ENCODE results near the gene UBE2G1.

The UBE2G1 gene

DNA sequence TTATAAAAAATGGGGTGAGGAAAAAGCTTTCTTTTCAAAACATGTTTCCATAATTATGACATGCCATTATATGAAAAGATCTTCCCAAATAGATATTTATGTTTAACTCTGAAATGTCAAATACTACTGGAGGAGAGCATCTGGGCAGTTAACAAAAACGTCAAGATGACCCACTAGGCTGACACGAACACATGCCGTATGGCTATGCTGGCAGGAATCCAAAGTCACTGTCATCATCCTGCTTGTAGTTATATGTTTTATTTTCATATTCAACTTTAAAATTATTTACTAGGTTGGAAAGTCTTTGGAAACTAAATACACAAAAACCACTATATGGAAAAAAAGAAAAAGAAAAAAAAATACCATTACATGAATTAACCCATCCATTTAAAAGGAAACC is 130.0 kb downstream of the UBE2G1 start:
- H3K27ac ChIP-seq (ENCODE audit: low read depth, low read length): peak overlapping the region; percentile 15
- H3K27me3 ChIP-seq (ENCODE audit: control insufficient read depth in 5 of 5, insufficient read depth in 4 of 5, low read length in 5 of 5): no peaks in the 10 kb centered on the region
- H3K36me3 ChIP-seq (ENCODE audit: control insufficient read depth in 5 of 5, insufficient read depth in 5 of 5, low read length in 5 of 5): peaks cover 7 to 58% (median 34%) of the 10 kb centered on the region in 5 donors
- H3K4me3 ChIP-seq (ENCODE audit: low read depth in 1 of 5, low read length in 5 of 5): no peak overlapping the region
- no peak overlapping the region for H3K9ac ChIP-seq (ENCODE audit: low read length in 5 of 5)
- H3K9me3 ChIP-seq (ENCODE audit: control insufficient read depth in 5 of 5, low read length in 5 of 5): no peaks in the 10 kb centered on the region
- H3K4me1 ChIP-seq (ENCODE audit: control insufficient read depth in 5 of 5, insufficient read depth in 5 of 5, low read length in 5 of 5): peaks cover 0 to 45% (median 25%) of the 10 kb centered on the region in 5 donors

- no peaks in the 10 kb centered on the region for H3K27me3 ChIP-seq (ENCODE audit: control insufficient read depth in 5 of 5, insufficient read depth in 4 of 5, low read length in 5 of 5)
- no peak overlapping the region for H3K9ac ChIP-seq (ENCODE audit: low read length in 5 of 5)
- peaks cover 0 to 53% (median 33%) of the 10 kb centered on the region in 5 donors for H3K4me1 ChIP-seq (ENCODE audit: control insufficient read depth in 5 of 5, insufficient read depth in 5 of 5, low read length in 5 of 5)
Measured at GRCh38 chr17:4235372-4236279, 130.8 kb downstream of the UBE2G1 start.

GRCh38 chr17:4234401-4234800 is 132.1 kb downstream of the UBE2G1 start:
- Histone ChIP-seq H3K27ac (ENCODE audit: low read depth, low read length) (no peak overlapping the region), H3K9me3 (ENCODE audit: control insufficient read depth in 5 of 5, low read length in 5 of 5) (no peaks in the 10 kb centered on the region), H3K9ac (ENCODE audit: low read length in 5 of 5) (no peak overlapping the region), H3K27me3 (ENCODE audit: control insufficient read depth in 5 of 5, insufficient read depth in 4 of 5, low read length in 5 of 5) (no peaks in the 10 kb centered on the region), H3K36me3 (ENCODE audit: control insufficient read depth in 5 of 5, insufficient read depth in 5 of 5, low read length in 5 of 5) (peaks cover 7 to 48% (median 20%) of the 10 kb centered on the region in 5 donors), H3K4me3 (ENCODE audit: low read depth in 1 of 5, low read length in 5 of 5) (no peak overlapping the region), H3K4me1 (ENCODE audit: control insufficient read depth in 5 of 5, insufficient read depth in 5 of 5, low read length in 5 of 5) (peaks cover 3 to 63% (median 44%) of the 10 kb centered on the region in 5 donors)

More at GRCh38 chr17:4235372-4236279, 130.8 kb downstream of the UBE2G1 start:
- Histone ChIP-seq H3K4me3 (ENCODE audit: low read depth in 1 of 5, low read length in 5 of 5) (no peak overlapping the region), H3K9me3 (ENCODE audit: control insufficient read depth in 5 of 5, low read length in 5 of 5) (no peaks in the 10 kb centered on the region), H3K27ac (ENCODE audit: low read depth, low read length) (peak overlapping the region; percentile 15), H3K36me3 (ENCODE audit: control insufficient read depth in 5 of 5, insufficient read depth in 5 of 5, low read length in 5 of 5) (peaks cover 7 to 56% (median 27%) of the 10 kb centered on the region in 5 donors)

GRCh38 chr17:4233668-4234258 is 132.7 kb downstream of the UBE2G1 start:
- Histone ChIP-seq H3K9me3 (ENCODE audit: control insufficient read depth in 5 of 5, low read length in 5 of 5) (no peaks in the 10 kb centered on the region), H3K4me3 (ENCODE audit: low read depth in 1 of 5, low read length in 5 of 5) (no peak overlapping the region), H3K9ac (ENCODE audit: low read length in 5 of 5) (peak overlapping the region in 2 of 5 donors; percentile 39 to 41), H3K27me3 (ENCODE audit: control insufficient read depth in 5 of 5, insufficient read depth in 4 of 5, low read length in 5 of 5) (no peaks in the 10 kb centered on the region), H3K36me3 (ENCODE audit: control insufficient read depth in 5 of 5, insufficient read depth in 5 of 5, low read length in 5 of 5) (peaks cover 7 to 42% (median 14%) of the 10 kb centered on the region in 5 donors), H3K4me1 (ENCODE audit: control insufficient read depth in 5 of 5, insufficient read depth in 5 of 5, low read length in 5 of 5) (peaks cover 3 to 66% (median 44%) of the 10 kb centered on the region in 5 donors), H3K27ac (ENCODE audit: low read depth, low read length) (peak overlapping the region; percentile 88)

GRCh38 chr17:4232168-4232813 is 134.2 kb downstream of the UBE2G1 start:
- Histone ChIP-seq H3K27ac (ENCODE audit: low read depth, low read length) (peak overlapping the region; percentile 88), H3K9me3 (ENCODE audit: control insufficient read depth in 5 of 5, low read length in 5 of 5) (no peaks in the 10 kb centered on the region), H3K4me3 (ENCODE audit: low read depth in 1 of 5, low read length in 5 of 5) (no peak overlapping the region), H3K27me3 (ENCODE audit: control insufficient read depth in 5 of 5, insufficient read depth in 4 of 5, low read length in 5 of 5) (no peaks in the 10 kb centered on the region), H3K4me1 (ENCODE audit: control insufficient read depth in 5 of 5, insufficient read depth in 5 of 5, low read length in 5 of 5) (peaks cover 3 to 68% (median 44%) of the 10 kb centered on the region in 5 donors), H3K9ac (ENCODE audit: low read length in 5 of 5) (peak overlapping the region in 2 of 5 donors; percentile 13 to 35), H3K36me3 (ENCODE audit: control insufficient read depth in 5 of 5, insufficient read depth in 5 of 5, low read length in 5 of 5) (peaks cover 7 to 38% (median 13%) of the 10 kb centered on the region in 5 donors)

- H3K27me3 ChIP-seq (ENCODE audit: control insufficient read depth in 5 of 5, insufficient read depth in 4 of 5, low read length in 5 of 5): no peaks in the 10 kb centered on the region
- H3K4me1 ChIP-seq (ENCODE audit: control insufficient read depth in 5 of 5, insufficient read depth in 5 of 5, low read length in 5 of 5): peaks cover 3 to 55% (median 43%) of the 10 kb centered on the region in 5 donors
- H3K4me3 ChIP-seq (ENCODE audit: low read depth in 1 of 5, low read length in 5 of 5): peak overlapping the region in 3 of 5 donors; percentile 15 to 33 (median 29)
- H3K27ac ChIP-seq (ENCODE audit: low read depth, low read length): peak overlapping the region; percentile 88
- peaks cover 4 to 31% (median 9%) of the 10 kb centered on the region in 5 donors for H3K36me3 ChIP-seq (ENCODE audit: control insufficient read depth in 5 of 5, insufficient read depth in 5 of 5, low read length in 5 of 5)
- no peaks in the 10 kb centered on the region for H3K9me3 ChIP-seq (ENCODE audit: control insufficient read depth in 5 of 5, low read length in 5 of 5)
- peak overlapping the region in 2 of 5 donors; percentile 41 for H3K9ac ChIP-seq (ENCODE audit: low read length in 5 of 5)
Measured at GRCh38 chr17:4229627-4230541, 136.6 kb downstream of the UBE2G1 start.

- Histone ChIP-seq H3K9ac (ENCODE audit: low read length in 5 of 5) (no peak overlapping the region), H3K4me3 (ENCODE audit: low read depth in 1 of 5, low read length in 5 of 5) (no peak overlapping the region), H3K4me1 (ENCODE audit: control insufficient read depth in 5 of 5, insufficient read depth in 5 of 5, low read length in 5 of 5) (peaks cover 0 to 12% (median 8%) of the 10 kb centered on the region in 5 donors), H3K9me3 (ENCODE audit: control insufficient read depth in 5 of 5, low read length in 5 of 5) (no peaks in the 10 kb centered on the region), H3K36me3 (ENCODE audit: control insufficient read depth in 5 of 5, insufficient read depth in 5 of 5, low read length in 5 of 5) (peaks cover 0 to 14% (median 12%) of the 10 kb centered on the region in 5 donors), H3K27me3 (ENCODE audit: control insufficient read depth in 5 of 5, insufficient read depth in 4 of 5, low read length in 5 of 5) (no peaks in the 10 kb centered on the region), H3K27ac (ENCODE audit: low read depth, low read length) (no peak overlapping the region)
Measured at GRCh38 chr17:4221899-4222659, 144.4 kb downstream of the UBE2G1 start.

DNA sequence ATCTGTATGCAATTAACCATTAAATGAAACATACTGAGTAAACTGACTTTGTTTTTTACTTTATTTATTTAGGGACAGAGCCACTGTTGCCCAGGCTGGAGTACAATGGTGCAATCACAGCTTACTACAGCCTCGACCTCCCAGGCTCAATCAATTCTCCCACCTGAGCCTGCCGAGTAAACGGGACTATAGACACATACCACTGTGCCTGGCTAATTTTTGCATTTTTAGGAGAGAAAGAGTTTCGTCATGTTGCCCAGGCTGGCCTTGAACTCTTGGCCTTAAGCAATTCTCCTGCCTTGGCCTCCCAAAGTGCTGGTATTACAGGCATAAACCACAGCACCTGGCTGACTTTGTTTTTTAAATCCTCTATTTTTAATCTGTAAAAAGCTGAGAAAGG is 145.3 kb downstream of the UBE2G1 start:
- Histone ChIP-seq H3K9me3 (ENCODE audit: control insufficient read depth in 5 of 5, low read length in 5 of 5) (no peaks in the 10 kb centered on the region), H3K4me1 (ENCODE audit: control insufficient read depth in 5 of 5, insufficient read depth in 5 of 5, low read length in 5 of 5) (peaks cover 0 to 14% (median 10%) of the 10 kb centered on the region in 5 donors), H3K4me3 (ENCODE audit: low read depth in 1 of 5, low read length in 5 of 5) (no peak overlapping the region), H3K36me3 (ENCODE audit: control insufficient read depth in 5 of 5, insufficient read depth in 5 of 5, low read length in 5 of 5) (peaks cover 4 to 19% (median 15%) of the 10 kb centered on the region in 5 donors), H3K27ac (ENCODE audit: low read depth, low read length) (no peak overlapping the region), H3K9ac (ENCODE audit: low read length in 5 of 5) (no peak overlapping the region), H3K27me3 (ENCODE audit: control insufficient read depth in 5 of 5, insufficient read depth in 4 of 5, low read length in 5 of 5) (no peaks in the 10 kb centered on the region)
